Measurements from ENCODE around the gene HVCN1.

The HVCN1 gene

DNA sequence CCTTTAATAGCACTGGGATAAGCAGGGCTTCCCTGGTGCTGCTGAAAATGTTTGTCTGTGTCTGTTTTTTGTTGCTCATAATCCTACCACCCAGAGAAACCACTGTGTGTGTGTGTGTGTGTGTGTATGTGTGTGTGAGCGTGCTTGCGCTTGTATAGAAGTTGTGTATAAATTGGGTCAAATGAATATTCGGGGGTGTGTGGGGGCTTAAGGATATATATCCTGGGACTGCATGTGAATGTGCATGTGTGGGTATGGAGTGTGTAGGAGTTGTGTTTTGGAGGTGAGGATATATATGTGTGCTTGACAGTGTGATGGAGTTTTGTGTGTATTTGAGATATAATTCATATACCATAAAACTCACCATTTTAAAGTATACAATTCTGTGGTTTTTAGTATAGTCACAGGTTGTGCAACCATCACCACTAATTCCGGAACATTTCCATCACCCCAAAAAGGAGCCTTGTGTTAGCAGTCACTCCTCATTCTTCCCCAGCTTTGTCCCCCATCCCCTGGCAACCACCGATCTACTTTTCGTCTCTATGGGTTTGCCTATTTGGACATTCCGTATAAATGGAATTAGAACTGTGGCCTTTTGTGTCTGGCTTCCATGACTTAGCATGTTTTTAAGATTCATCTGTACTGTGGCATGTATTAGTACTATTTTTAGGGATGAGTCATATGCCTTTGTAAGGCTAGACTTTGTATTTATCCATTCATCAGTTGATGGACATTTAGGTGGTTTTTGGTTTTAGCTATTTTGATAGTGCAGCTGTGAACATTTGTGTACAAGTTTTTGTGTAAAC, 49.4 kb downstream of the HVCN1 start:
- Histone ChIP-seq H3K4me2 (ENCODE audit: low read length) (peak overlapping the region; percentile 60), H3F3A (ENCODE audit: insufficient read depth, low read length) (no peaks in the 10 kb centered on the region), H3K79me2 (ENCODE audit: insufficient read depth, low read length) (peaks cover 7% of the 10 kb centered on the region; the same call in 1 of the 2 replicates), H3K4me1 (ENCODE audit: insufficient read depth, low read length, severe bottlenecking) (peaks cover 99% of the 10 kb centered on the region), H4K20me1 (ENCODE audit: insufficient read depth, low read length) (no peaks in the 10 kb centered on the region), H3K27me3 (ENCODE audit: insufficient read depth, low read length) (no peaks in the 10 kb centered on the region), H2AFZ (ENCODE audit: low read length) (no peak overlapping the region), H3K4me3 (ENCODE audit: low read depth, low read length, poor library complexity, severe bottlenecking) (peak overlapping the region; percentile 61), H3K36me3 (ENCODE audit: insufficient read depth, low read length) (no peaks in the 10 kb centered on the region), H3K27ac (ENCODE audit: low read depth, low read length, poor library complexity, severe bottlenecking) (peak overlapping the region; percentile 97), H3K9me2 (ENCODE audit: low read depth, low read length) (no peaks in the 10 kb centered on the region), H3K9me3 (ENCODE audit: low read length) (no peaks in the 10 kb centered on the region), H3K9ac (ENCODE audit: low read length) (peak overlapping the region; percentile 68; the same call in 1 of the 2 replicates)
- TF ChIP-seq EZH2 (IDR thresholded peaks at IDR 0.05; ENCODE audit: borderline replicate concordance, low read length), result no peak
- TF ChIP-seq, protein P1, sequence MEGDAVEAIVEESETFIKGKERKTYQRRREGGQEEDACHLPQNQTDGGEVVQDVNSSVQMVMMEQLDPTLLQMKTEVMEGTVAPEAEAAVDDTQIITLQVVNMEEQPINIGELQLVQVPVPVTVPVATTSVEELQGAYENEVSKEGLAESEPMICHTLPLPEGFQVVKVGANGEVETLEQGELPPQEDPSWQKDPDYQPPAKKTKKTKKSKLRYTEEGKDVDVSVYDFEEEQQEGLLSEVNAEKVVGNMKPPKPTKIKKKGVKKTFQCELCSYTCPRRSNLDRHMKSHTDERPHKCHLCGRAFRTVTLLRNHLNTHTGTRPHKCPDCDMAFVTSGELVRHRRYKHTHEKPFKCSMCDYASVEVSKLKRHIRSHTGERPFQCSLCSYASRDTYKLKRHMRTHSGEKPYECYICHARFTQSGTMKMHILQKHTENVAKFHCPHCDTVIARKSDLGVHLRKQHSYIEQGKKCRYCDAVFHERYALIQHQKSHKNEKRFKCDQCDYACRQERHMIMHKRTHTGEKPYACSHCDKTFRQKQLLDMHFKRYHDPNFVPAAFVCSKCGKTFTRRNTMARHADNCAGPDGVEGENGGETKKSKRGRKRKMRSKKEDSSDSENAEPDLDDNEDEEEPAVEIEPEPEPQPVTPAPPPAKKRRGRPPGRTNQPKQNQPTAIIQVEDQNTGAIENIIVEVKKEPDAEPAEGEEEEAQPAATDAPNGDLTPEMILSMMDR (IDR thresholded peaks at IDR 0.05; ENCODE audit: low read length), result no peak

DNA sequence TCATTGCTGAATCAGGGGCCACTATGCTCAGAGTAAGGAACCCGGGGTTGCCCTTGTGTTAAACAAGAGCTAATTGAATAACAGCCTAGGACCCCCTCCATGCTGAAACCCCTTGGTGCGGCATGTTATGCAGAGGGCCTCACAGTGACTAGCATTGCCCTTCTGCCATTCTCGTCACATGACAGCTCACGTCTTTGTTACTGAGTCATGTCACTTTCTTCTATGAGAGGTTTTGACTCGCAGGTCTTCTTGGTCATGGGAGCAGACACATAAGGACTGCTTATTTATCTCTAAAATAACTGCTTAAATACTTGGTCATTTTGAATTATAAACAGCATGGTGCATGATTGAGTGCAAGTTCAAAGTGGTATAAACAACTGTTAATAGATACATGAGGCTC, 50.1 kb downstream of the HVCN1 start:
- Histone ChIP-seq H3K79me2 (ENCODE audit: insufficient read depth, low read length) (peaks cover 7% of the 10 kb centered on the region; the same call in 1 of the 2 replicates), H4K20me1 (ENCODE audit: insufficient read depth, low read length) (no peaks in the 10 kb centered on the region), H3K27me3 (ENCODE audit: insufficient read depth, low read length) (no peaks in the 10 kb centered on the region), H3K9me2 (ENCODE audit: low read depth, low read length) (no peaks in the 10 kb centered on the region), H3K9me3 (ENCODE audit: low read length) (no peaks in the 10 kb centered on the region), H3K4me1 (ENCODE audit: insufficient read depth, low read length, severe bottlenecking) (peaks cover 99% of the 10 kb centered on the region), H3F3A (ENCODE audit: insufficient read depth, low read length) (no peaks in the 10 kb centered on the region), H3K27ac (ENCODE audit: low read depth, low read length, poor library complexity, severe bottlenecking) (peak overlapping the region; percentile 97), H2AFZ (ENCODE audit: low read length) (no peak overlapping the region), H3K36me3 (ENCODE audit: insufficient read depth, low read length) (no peaks in the 10 kb centered on the region), H3K9ac (ENCODE audit: low read length) (no peak overlapping the region; the same call in 1 of the 2 replicates), H3K4me3 (ENCODE audit: low read depth, low read length, poor library complexity, severe bottlenecking) (no peak overlapping the region), H3K4me2 (ENCODE audit: low read length) (peak overlapping the region; percentile 60; the same call in 1 of the 2 replicates)
- TF ChIP-seq, protein P1 (IDR thresholded peaks at IDR 0.05; ENCODE audit: low read length), result no peak
- TF ChIP-seq EZH2 (IDR thresholded peaks at IDR 0.05; ENCODE audit: borderline replicate concordance, low read length), result no peak

DNA sequence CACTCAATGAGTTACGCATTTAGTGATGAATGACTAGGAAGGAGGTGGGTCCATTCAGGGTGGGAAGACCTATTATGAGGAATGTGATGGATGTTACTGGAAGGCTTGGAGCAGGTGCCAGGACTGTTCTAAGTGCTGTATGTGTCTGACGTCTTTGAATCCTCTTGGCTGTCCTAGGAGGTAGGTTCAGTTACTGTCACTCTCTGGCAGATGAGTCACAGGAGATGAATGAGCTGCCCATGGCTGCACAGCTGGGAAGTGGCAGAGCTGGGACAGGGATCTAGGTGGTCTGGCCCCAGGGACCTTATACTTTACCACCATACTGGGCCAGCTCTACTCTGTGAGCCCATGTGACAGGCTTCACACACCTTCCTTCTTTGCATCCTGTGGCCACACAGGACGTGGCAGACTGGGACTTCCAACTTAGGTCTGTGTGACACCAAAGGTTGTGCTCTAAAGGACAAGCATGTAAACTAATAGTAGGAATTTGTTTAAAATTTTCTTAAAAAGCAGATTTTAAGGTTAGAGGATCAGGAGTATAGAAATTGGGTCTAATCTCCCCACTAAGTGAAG, 51.0 kb downstream of the HVCN1 start:
- peaks cover 7% of the 10 kb centered on the region; the same call in 1 of the 2 replicates for H3K79me2 ChIP-seq (ENCODE audit: insufficient read depth, low read length)
- no peaks in the 10 kb centered on the region for H3F3A ChIP-seq (ENCODE audit: insufficient read depth, low read length)
- H3K27me3 ChIP-seq (ENCODE audit: insufficient read depth, low read length), result no peaks in the 10 kb centered on the region
- H3K27ac ChIP-seq (ENCODE audit: low read depth, low read length, poor library complexity, severe bottlenecking), result peak overlapping the region; percentile 97
- H3K4me2 ChIP-seq (ENCODE audit: low read length), result no peak overlapping the region; the same call in 1 of the 2 replicates
- H3K4me1 ChIP-seq (ENCODE audit: insufficient read depth, low read length, severe bottlenecking), result peaks cover 98% of the 10 kb centered on the region
- no peak overlapping the region for H3K4me3 ChIP-seq (ENCODE audit: low read depth, low read length, poor library complexity, severe bottlenecking)
- no peak for TF ChIP-seq EZH2 (IDR thresholded peaks at IDR 0.05; ENCODE audit: borderline replicate concordance, low read length)
- TF ChIP-seq, protein P1 (IDR thresholded peaks at IDR 0.05; ENCODE audit: low read length), result no peak
- no peaks in the 10 kb centered on the region for H3K9me2 ChIP-seq (ENCODE audit: low read depth, low read length)
- H3K9me3 ChIP-seq (ENCODE audit: low read length), result no peaks in the 10 kb centered on the region
- H3K9ac ChIP-seq (ENCODE audit: low read length), result no peak overlapping the region; the same call in 1 of the 2 replicates
- no peaks in the 10 kb centered on the region for H3K36me3 ChIP-seq (ENCODE audit: insufficient read depth, low read length)
- H2AFZ ChIP-seq (ENCODE audit: low read length), result no peak overlapping the region
- H4K20me1 ChIP-seq (ENCODE audit: insufficient read depth, low read length), result no peaks in the 10 kb centered on the region
